Memory B cell (primary cell): Measurements from ENCODE around the gene PLAAT2.
"Not testable (repeated sequence)": the region's sequence is repeated elsewhere in the genome, so short reads cannot be mapped to it uniquely, and the experiment has no call there.

Source experiments
- ATAC-seq: fragments of 150-1000 bp; cut with Tn5 transposase; 2 replicates; pipeline ENCODE4 v1.10.0; 2021; ENCODE audit warnings: low read depth, mild to moderate bottlenecking, moderate library complexity
- DNase-seq, 2 donors: peaks; one replicate each; pipeline ENCODE4 v3.0.0; 2022; ENCODE audit warnings: low spot score in 2 of 2
- H3K27ac Mint-ChIP-seq: one replicate; pipeline ENCODE4 v1.8.0; 2022; ENCODE audit warnings: mild to moderate bottlenecking, moderate library complexity, mixed read lengths
- H3K27me3 Mint-ChIP-seq: one replicate; pipeline ENCODE4 v1.8.0; 2022; ENCODE audit warnings: mixed read lengths
- H3K36me3 Mint-ChIP-seq: one replicate; pipeline ENCODE4 v1.8.0; 2022; ENCODE audit warnings: mild to moderate bottlenecking, mixed read lengths
- H3K4me1 Mint-ChIP-seq: one replicate; pipeline ENCODE4 v1.8.0; 2022; ENCODE audit warnings: mixed read lengths
- H3K4me3 Mint-ChIP-seq: one replicate; pipeline ENCODE4 v1.8.0; 2022; ENCODE audit warnings: mild to moderate bottlenecking, moderate library complexity, mixed read lengths
- H3K9me3 Mint-ChIP-seq: one replicate; pipeline ENCODE4 v1.8.0; 2022; ENCODE audit warnings: mixed read lengths

PLAAT2 gene

GRCh38 chr11:63529373-63529772 lies 33.8 kb downstream of the PLAAT2 start:
- H3K27ac Mint-ChIP-seq, H3K36me3 Mint-ChIP-seq, H3K4me3 Mint-ChIP-seq, H3K27me3 Mint-ChIP-seq, H3K9me3 Mint-ChIP-seq, ATAC-seq, DNase-seq: not testable (repeated sequence)
- peaks cover 18% of the 10 kb centered on the region for H3K4me1 Mint-ChIP-seq

DNA sequence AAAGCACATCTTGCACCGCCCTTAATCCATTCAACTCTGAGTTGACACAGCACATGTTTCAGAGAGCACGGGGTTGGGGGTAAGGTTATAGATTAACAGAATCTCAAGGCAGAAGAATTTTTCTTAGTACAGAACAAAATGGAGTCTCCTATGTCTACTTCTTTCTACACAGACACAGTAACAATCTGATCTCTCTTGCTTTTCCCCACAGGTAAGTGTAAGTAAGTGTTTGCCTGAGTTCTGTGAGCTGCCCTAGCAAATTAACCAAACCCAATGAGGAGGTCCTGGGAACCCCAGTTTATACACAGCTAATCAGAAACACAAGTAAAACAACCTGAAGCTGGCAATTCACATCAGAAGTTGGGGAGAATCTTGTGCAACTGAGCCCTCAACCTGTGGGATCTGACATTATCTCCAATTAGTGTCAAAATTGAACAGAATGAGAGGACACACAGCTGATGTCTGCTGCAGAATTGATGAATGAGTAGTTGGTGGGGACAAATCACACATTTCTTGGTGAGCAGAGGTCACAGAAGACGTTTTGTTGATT lies 34.4 kb downstream of the PLAAT2 start:
- peaks cover 18% of the 10 kb centered on the region for H3K4me1 Mint-ChIP-seq
- not testable (repeated sequence) for DNase-seq, H3K4me3 Mint-ChIP-seq, H3K9me3 Mint-ChIP-seq, H3K27ac Mint-ChIP-seq, H3K36me3 Mint-ChIP-seq, ATAC-seq, H3K27me3 Mint-ChIP-seq

GRCh38 chr11:63528156-63528555 lies 35.0 kb downstream of the PLAAT2 start:
- not testable (repeated sequence) for H3K36me3 Mint-ChIP-seq, H3K4me3 Mint-ChIP-seq
- peaks cover 18% of the 10 kb centered on the region for H3K4me1 Mint-ChIP-seq

GRCh38 chr11:63527667-63528066 lies 35.5 kb downstream of the PLAAT2 start:
- Mint-ChIP-seq H3K27me3 (peaks cover 12% of the 10 kb centered on the region), H3K27ac (no peak overlapping the region), H3K9me3 (peaks cover 9% of the 10 kb centered on the region), H3K4me1 (peaks cover 18% of the 10 kb centered on the region), H3K36me3 (no peaks in the 10 kb centered on the region), H3K4me3 (no peak overlapping the region)
- ATAC-seq, result no peak
- no peak for DNase-seq

More at GRCh38 chr11:63528156-63528555, 35.0 kb downstream of the PLAAT2 start:
- peaks cover 10% of the 10 kb centered on the region for H3K27me3 Mint-ChIP-seq
- DNase-seq, H3K27ac Mint-ChIP-seq, H3K9me3 Mint-ChIP-seq, ATAC-seq: not testable (repeated sequence)

DNA sequence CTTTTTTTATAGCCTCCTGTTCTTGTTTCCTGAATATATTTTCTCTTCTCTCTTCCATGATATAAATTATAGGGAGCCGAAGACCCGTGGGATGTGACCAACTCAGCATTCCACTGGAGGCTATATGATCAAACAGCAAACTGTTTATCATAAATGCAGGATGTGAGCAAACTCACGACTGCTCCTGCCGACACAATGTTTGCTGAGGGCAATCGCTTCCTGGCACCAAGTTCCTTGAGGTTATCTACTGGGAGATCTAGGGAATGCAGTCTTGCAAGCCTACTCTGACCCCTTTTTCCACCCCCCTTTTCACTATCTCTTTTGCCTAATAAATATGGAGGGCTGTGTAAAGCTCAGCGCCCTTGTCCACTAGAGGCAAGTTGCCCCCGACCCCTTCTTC lies 40.0 kb downstream of the PLAAT2 start:
- peaks cover 16% of the 10 kb centered on the region for H3K27me3 Mint-ChIP-seq
- DNase-seq (no peak), ATAC-seq (no peak)
- peaks cover 6% of the 10 kb centered on the region for H3K4me1 Mint-ChIP-seq
- H3K27ac Mint-ChIP-seq, result no peak overlapping the region
- peaks cover 6% of the 10 kb centered on the region for H3K36me3 Mint-ChIP-seq
- H3K9me3 Mint-ChIP-seq, result peaks cover 14% of the 10 kb centered on the region
- no peak overlapping the region for H3K4me3 Mint-ChIP-seq

GRCh38 chr11:63521896-63522295 lies 41.3 kb downstream of the PLAAT2 start:
- Mint-ChIP-seq H3K4me3 (no peak overlapping the region), H3K27me3 (peaks cover 16% of the 10 kb centered on the region), H3K36me3 (peaks cover 6% of the 10 kb centered on the region), H3K9me3 (peaks cover 14% of the 10 kb centered on the region), H3K27ac (no peak overlapping the region), H3K4me1 (peaks cover 2% of the 10 kb centered on the region)
- DNase-seq (no peak), ATAC-seq (no peak)

DNA sequence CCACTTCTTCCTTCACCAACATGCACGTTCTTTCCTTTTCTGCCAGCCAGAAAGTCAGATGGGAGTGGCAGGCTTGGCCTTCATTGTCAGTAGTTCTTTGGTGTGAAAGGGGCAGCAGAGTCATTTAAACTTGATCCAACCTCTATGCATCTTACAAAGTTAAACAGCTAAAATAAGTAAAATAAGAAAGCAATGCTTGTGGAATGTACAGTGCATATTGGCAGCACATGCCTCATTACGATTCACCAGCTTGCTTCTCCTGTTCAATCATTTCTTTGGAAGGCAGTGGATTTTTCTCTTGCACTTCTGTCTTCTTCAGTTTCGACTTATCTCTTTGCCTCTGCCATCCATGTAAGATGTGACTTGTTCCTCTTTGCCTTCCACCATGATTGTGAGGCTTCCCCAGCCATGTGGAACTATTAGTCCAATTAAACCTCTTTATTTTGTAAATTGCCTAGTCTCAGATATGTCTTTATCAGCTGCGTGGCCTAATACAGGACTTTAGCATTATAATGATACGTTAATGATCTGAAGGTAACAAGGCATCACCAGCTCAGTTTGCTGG lies 42.5 kb downstream of the PLAAT2 start:
- Mint-ChIP-seq H3K36me3 (peaks cover 6% of the 10 kb centered on the region), H3K27ac (no peak overlapping the region), H3K9me3 (peaks cover 14% of the 10 kb centered on the region), H3K4me1 (peaks cover 2% of the 10 kb centered on the region), H3K4me3 (no peak overlapping the region), H3K27me3 (peaks cover 16% of the 10 kb centered on the region)
- ATAC-seq (no peak), DNase-seq (no peak)

GRCh38 chr11:63518548-63518947 lies 44.6 kb downstream of the PLAAT2 start:
- Mint-ChIP-seq H3K9me3 (peaks cover 11% of the 10 kb centered on the region), H3K27me3 (peaks cover 10% of the 10 kb centered on the region), H3K36me3 (peaks cover 6% of the 10 kb centered on the region), H3K4me3 (no peak overlapping the region), H3K4me1 (peaks cover 2% of the 10 kb centered on the region), H3K27ac (no peak overlapping the region)
- DNase-seq (no peak), ATAC-seq (no peak)

DNA sequence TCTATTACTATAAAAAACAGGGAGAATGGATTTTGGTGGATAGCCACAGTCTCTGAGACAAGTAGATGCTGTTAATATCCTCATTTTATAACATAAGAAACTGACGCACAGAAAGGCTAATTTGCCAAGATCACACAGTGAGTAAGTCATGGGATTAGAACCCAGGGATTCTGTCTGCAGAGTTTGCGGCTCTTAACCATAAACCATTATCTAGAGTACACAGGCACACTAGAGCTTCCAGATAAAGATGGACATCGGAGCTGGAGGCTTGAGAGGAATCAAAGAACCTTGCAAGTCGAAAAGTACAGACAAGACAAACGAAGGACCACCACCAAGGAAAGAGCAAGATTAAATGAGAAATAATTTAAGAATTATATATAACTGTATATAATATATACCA lies 46.0 kb downstream of the PLAAT2 start:
- Mint-ChIP-seq H3K9me3 (peaks cover 5% of the 10 kb centered on the region), H3K36me3 (peaks cover 6% of the 10 kb centered on the region), H3K27me3 (peaks cover 4% of the 10 kb centered on the region), H3K4me1 (peaks cover 2% of the 10 kb centered on the region), H3K4me3 (no peak overlapping the region), H3K27ac (no peak overlapping the region)
- no peak for ATAC-seq
- no peak for DNase-seq

DNA sequence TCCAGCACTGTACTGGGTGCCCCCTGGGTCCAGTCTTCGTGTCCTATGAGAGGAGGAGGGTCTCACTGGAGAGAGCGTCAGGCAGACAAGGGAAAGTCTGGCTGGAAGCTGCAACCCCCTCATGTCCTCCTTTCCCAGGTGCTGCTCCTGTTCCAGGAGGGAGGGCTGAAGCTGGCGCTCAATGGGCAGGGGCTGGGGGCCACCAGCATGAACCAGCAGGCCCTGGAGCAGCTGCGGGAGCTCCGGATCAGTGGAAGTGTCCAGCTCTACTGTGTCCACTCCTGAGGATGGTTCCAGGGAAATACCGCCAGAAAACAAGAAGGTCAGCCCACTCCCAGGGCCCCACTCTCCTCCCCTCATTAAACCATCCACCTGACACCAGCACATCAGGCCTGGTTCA lies 47.1 kb downstream of the PLAAT2 start:
- Mint-ChIP-seq H3K27me3 (no peaks in the 10 kb centered on the region), H3K27ac (no peak overlapping the region), H3K4me1 (peaks cover 2% of the 10 kb centered on the region), H3K36me3 (peaks cover 3% of the 10 kb centered on the region), H3K9me3 (peaks cover 3% of the 10 kb centered on the region), H3K4me3 (no peak overlapping the region)
- no peak for ATAC-seq
- no peak for DNase-seq

- H3K36me3 Mint-ChIP-seq, result no peaks in the 10 kb centered on the region
- ATAC-seq (no peak), DNase-seq (no peak)
- no peak overlapping the region for H3K4me3 Mint-ChIP-seq
- no peaks in the 10 kb centered on the region for H3K9me3 Mint-ChIP-seq
- H3K4me1 Mint-ChIP-seq, result no peaks in the 10 kb centered on the region
- no peak overlapping the region for H3K27ac Mint-ChIP-seq
- H3K27me3 Mint-ChIP-seq, result peaks cover 5% of the 10 kb centered on the region
Observed at GRCh38 chr11:63512816-63513215, 50.4 kb downstream of the PLAAT2 start.

DNA sequence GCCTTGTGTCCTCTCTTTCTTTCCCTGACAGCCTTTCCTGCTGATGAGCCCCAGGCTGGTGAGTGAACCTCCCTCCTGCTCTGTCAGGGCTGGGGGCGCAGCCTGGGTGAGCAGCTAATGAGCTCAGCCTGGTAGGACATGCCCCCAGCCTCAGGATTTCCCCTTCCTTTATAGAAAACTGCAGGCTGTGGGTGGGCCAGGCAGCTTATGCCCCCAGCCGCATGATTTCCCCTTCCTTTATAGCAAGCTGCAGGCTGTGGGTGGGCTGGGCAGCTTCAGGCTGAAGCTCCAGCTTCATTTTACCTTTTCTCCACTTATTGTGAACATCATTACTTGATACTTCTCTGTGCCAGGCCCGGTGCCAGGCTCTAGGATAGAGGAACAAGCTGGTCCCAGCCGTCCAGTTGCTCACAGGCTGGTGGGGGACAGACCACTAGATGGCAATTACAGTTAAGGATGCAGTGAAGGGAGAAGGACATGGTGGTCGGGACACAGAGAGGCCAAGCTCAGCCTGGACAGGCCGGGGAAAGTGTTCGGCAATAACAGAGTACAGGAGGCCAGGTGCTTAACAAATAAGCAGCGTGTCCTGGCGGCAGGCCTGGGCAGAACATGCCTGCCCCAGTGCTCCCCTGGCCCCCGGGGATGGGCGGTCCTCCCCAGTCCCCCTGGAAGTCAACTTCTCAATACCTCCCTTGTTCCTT lies 52.0 kb downstream of the PLAAT2 start:
- no peak for DNase-seq
- no peak for ATAC-seq
- H3K36me3 Mint-ChIP-seq, result no peaks in the 10 kb centered on the region
- no peak overlapping the region for H3K4me3 Mint-ChIP-seq
- H3K4me1 Mint-ChIP-seq, result peaks cover 4% of the 10 kb centered on the region
- H3K27ac Mint-ChIP-seq, result no peak overlapping the region
- no peaks in the 10 kb centered on the region for H3K9me3 Mint-ChIP-seq
- peaks cover 14% of the 10 kb centered on the region for H3K27me3 Mint-ChIP-seq

- Mint-ChIP-seq H3K9me3 (no peaks in the 10 kb centered on the region), H3K27ac (no peak overlapping the region), H3K4me3 (no peak overlapping the region), H3K36me3 (no peaks in the 10 kb centered on the region), H3K4me1 (peaks cover 5% of the 10 kb centered on the region), H3K27me3 (peaks cover 14% of the 10 kb centered on the region)
- DNase-seq (no peak), ATAC-seq (no peak)
Observed at GRCh38 chr11:63510360-63511047, 52.7 kb downstream of the PLAAT2 start.

DNA sequence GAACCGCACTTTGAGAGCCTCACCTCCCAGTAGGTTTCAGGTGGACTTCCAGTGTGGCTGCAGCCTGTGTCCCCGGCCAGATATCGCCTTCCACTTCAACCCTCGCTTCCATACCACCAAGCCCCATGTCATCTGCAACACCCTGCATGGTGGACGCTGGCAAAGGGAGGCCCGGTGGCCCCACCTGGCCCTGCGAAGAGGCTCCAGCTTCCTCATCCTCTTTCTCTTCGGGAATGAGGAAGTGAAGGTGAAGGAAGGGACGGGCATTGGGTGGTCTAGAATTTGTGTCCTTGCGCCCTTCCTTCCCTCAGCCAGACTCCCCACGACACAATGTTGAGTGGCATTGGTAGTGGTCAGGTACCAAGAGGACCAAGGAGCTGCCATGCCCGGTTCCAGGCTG lies 54.4 kb downstream of the PLAAT2 start:
- ATAC-seq, result no peak
- Mint-ChIP-seq H3K36me3 (no peaks in the 10 kb centered on the region), H3K9me3 (no peaks in the 10 kb centered on the region), H3K27ac (no peak overlapping the region), H3K4me1 (peaks cover 5% of the 10 kb centered on the region), H3K4me3 (no peak overlapping the region), H3K27me3 (peaks cover 16% of the 10 kb centered on the region)
- DNase-seq, result no peak
